Measurements from ENCODE around the gene PLXNA4.

The PLXNA4 gene

DNA sequence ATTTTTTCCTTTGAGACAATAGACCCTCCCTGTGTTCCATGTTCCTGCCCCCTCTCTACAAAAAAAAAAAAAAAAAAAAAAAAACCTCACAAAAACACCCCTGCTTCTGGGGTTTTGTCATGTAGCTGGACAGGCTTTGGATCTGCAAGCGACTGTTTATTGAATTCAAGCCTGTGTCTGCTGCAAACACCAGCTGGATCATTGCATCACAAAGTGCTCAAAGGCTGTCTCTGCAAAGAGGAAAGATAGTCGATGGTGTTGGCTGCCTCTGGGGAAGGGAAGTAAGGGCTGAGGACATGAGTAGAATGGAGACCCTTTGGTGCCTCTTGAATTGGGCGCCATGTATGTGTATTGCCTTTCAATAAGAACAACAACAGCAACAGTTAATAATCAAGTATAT lies 471.2 kb downstream of the PLXNA4 start:
- H3K79me2 ChIP-seq (ENCODE audit: control insufficient read depth, low read length): no peaks in the 10 kb centered on the region
- no peaks in the 10 kb centered on the region for H3K36me3 ChIP-seq (ENCODE audit: control insufficient read depth, low read length)
- H3K27ac ChIP-seq (ENCODE audit: low read depth, low read length): no peak overlapping the region
- H3K9me2 ChIP-seq (replicated peaks; ENCODE audit: control insufficient read depth, low read length): no peaks in the 10 kb centered on the region
- no peaks in the 10 kb centered on the region for H4K20me1 ChIP-seq (ENCODE audit: control insufficient read depth, insufficient read depth, low read depth, low read length)
- no peaks in the 10 kb centered on the region for H3K27me3 ChIP-seq (ENCODE audit: control insufficient read depth, low read length)
- H3K4me1 ChIP-seq (ENCODE audit: control insufficient read depth, low read length): no peaks in the 10 kb centered on the region
- H3K4me3 ChIP-seq (ENCODE audit: low read length): no peak overlapping the region
- H3K4me2 ChIP-seq (ENCODE audit: low read length): no peak overlapping the region
- no peaks in the 10 kb centered on the region for H3F3A ChIP-seq (ENCODE audit: control insufficient read depth, insufficient read depth)
- TF ChIP-seq, protein P1, sequence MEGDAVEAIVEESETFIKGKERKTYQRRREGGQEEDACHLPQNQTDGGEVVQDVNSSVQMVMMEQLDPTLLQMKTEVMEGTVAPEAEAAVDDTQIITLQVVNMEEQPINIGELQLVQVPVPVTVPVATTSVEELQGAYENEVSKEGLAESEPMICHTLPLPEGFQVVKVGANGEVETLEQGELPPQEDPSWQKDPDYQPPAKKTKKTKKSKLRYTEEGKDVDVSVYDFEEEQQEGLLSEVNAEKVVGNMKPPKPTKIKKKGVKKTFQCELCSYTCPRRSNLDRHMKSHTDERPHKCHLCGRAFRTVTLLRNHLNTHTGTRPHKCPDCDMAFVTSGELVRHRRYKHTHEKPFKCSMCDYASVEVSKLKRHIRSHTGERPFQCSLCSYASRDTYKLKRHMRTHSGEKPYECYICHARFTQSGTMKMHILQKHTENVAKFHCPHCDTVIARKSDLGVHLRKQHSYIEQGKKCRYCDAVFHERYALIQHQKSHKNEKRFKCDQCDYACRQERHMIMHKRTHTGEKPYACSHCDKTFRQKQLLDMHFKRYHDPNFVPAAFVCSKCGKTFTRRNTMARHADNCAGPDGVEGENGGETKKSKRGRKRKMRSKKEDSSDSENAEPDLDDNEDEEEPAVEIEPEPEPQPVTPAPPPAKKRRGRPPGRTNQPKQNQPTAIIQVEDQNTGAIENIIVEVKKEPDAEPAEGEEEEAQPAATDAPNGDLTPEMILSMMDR (IDR thresholded peaks at IDR 0.05; ENCODE audit: low read depth, low read length, poor library complexity, severe bottlenecking): no peak
- no peak for TF ChIP-seq EZH2phosphoT487 (IDR thresholded peaks at IDR 0.05; ENCODE audit: borderline replicate concordance, low read length)
- no peaks in the 10 kb centered on the region for H3K9me3 ChIP-seq (ENCODE audit: control insufficient read depth, insufficient read depth, low read length)

DNA sequence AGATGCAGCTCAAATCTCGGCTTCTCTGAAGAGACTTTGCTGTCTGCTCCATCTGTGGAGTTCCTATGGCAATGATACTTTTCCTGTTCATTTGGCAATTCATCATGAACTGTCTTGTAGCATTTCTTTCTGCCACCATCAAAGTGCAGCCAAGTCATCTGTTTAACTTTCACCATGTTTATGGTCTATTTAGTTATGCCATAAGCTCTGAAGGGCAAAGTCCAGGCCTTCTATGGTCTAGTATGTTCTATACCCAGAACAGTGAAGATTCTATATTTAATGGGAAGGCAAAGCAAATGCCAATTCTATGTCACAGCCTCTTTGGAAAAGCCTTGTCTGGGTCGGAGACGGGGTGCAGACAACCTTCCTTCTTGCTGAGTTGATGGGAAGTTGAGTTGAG lies 472.6 kb downstream of the PLXNA4 start:
- Histone ChIP-seq H3K27ac (ENCODE audit: low read depth, low read length) (no peak overlapping the region), H3K27me3 (ENCODE audit: control insufficient read depth, low read length) (no peaks in the 10 kb centered on the region), H3K9me3 (ENCODE audit: control insufficient read depth, insufficient read depth, low read length) (no peaks in the 10 kb centered on the region), H3F3A (ENCODE audit: control insufficient read depth, insufficient read depth) (no peaks in the 10 kb centered on the region), H3K4me2 (ENCODE audit: low read length) (no peak overlapping the region), H3K4me1 (ENCODE audit: control insufficient read depth, low read length) (no peaks in the 10 kb centered on the region), H3K36me3 (ENCODE audit: control insufficient read depth, low read length) (no peaks in the 10 kb centered on the region), H3K79me2 (ENCODE audit: control insufficient read depth, low read length) (no peaks in the 10 kb centered on the region), H3K4me3 (ENCODE audit: low read length) (no peak overlapping the region), H3K9me2 (replicated peaks; ENCODE audit: control insufficient read depth, low read length) (no peaks in the 10 kb centered on the region), H4K20me1 (ENCODE audit: control insufficient read depth, insufficient read depth, low read depth, low read length) (no peaks in the 10 kb centered on the region)
- TF ChIP-seq EZH2phosphoT487 (IDR thresholded peaks at IDR 0.05; ENCODE audit: borderline replicate concordance, low read length): no peak
- TF ChIP-seq, protein P1 (IDR thresholded peaks at IDR 0.05; ENCODE audit: low read depth, low read length, poor library complexity, severe bottlenecking): no peak

DNA sequence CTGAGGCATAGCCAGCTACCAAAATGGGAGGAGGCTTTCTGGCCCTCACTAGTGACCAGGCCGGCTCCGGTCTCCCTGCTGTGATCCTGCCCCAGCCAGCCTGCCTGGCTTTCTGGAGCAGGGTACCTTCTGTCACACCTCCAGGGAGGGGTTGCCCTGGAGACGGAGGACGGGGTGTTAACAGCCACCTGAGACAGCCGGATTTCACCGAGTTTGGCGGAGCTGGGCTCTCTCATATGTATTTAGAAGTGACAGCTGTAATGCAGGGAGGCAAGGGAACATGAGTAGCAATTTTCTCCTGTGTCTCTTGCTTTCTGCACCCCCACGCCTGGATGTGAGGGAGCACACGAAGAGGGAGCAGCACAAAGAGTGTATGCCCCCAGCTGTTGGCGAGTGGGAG lies 473.3 kb downstream of the PLXNA4 start:
- no peaks in the 10 kb centered on the region for H3K9me3 ChIP-seq (ENCODE audit: control insufficient read depth, insufficient read depth, low read length)
- H3K27ac ChIP-seq (ENCODE audit: low read depth, low read length): no peak overlapping the region
- TF ChIP-seq, protein P1 (IDR thresholded peaks at IDR 0.05; ENCODE audit: low read depth, low read length, poor library complexity, severe bottlenecking): no peak
- TF ChIP-seq EZH2phosphoT487 (IDR thresholded peaks at IDR 0.05; ENCODE audit: borderline replicate concordance, low read length): no peak
- no peaks in the 10 kb centered on the region for H3K9me2 ChIP-seq (replicated peaks; ENCODE audit: control insufficient read depth, low read length)
- H3K4me1 ChIP-seq (ENCODE audit: control insufficient read depth, low read length): no peaks in the 10 kb centered on the region
- no peak overlapping the region for H3K4me3 ChIP-seq (ENCODE audit: low read length)
- no peaks in the 10 kb centered on the region for H3K79me2 ChIP-seq (ENCODE audit: control insufficient read depth, low read length)
- no peaks in the 10 kb centered on the region for H3F3A ChIP-seq (ENCODE audit: control insufficient read depth, insufficient read depth)
- no peak overlapping the region for H3K4me2 ChIP-seq (ENCODE audit: low read length)
- H3K36me3 ChIP-seq (ENCODE audit: control insufficient read depth, low read length): no peaks in the 10 kb centered on the region
- no peaks in the 10 kb centered on the region; the same call in 1 of the 2 replicates for H3K27me3 ChIP-seq (ENCODE audit: control insufficient read depth, low read length)
- H4K20me1 ChIP-seq (ENCODE audit: control insufficient read depth, insufficient read depth, low read depth, low read length): no peaks in the 10 kb centered on the region

DNA sequence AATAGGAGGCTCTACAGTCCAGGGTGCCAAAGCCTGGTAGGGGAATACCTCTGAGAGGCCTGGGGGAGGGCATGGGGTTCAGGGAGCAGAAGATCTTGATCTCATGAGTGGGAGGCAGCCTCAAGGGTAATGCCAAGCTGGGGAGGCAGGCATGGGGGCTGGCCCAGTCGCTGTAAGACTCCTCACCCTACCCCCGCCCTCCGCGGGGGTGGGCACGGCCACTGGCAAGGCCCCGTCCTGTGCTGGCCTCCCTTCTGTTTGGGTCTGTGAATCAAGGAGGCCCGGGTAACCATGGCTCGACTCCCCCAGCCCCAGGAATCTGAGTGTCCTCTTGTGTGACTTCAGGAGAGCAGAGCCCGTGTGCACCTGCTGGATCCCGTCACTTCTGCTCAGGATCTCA lies 473.9 kb downstream of the PLXNA4 start:
- no peaks in the 10 kb centered on the region for H4K20me1 ChIP-seq (ENCODE audit: control insufficient read depth, insufficient read depth, low read depth, low read length)
- H3K4me2 ChIP-seq (ENCODE audit: low read length): no peak overlapping the region
- H3F3A ChIP-seq (ENCODE audit: control insufficient read depth, insufficient read depth): no peaks in the 10 kb centered on the region
- TF ChIP-seq, protein P1 (IDR thresholded peaks at IDR 0.05; ENCODE audit: low read depth, low read length, poor library complexity, severe bottlenecking): no peak
- TF ChIP-seq EZH2phosphoT487 (IDR thresholded peaks at IDR 0.05; ENCODE audit: borderline replicate concordance, low read length): no peak
- no peaks in the 10 kb centered on the region; the same call in 1 of the 2 replicates for H3K27me3 ChIP-seq (ENCODE audit: control insufficient read depth, low read length)
- no peaks in the 10 kb centered on the region for H3K36me3 ChIP-seq (ENCODE audit: control insufficient read depth, low read length)
- no peak overlapping the region for H3K4me3 ChIP-seq (ENCODE audit: low read length)
- no peaks in the 10 kb centered on the region for H3K79me2 ChIP-seq (ENCODE audit: control insufficient read depth, low read length)
- no peaks in the 10 kb centered on the region for H3K4me1 ChIP-seq (ENCODE audit: control insufficient read depth, low read length)
- no peaks in the 10 kb centered on the region for H3K9me3 ChIP-seq (ENCODE audit: control insufficient read depth, insufficient read depth, low read length)
- no peaks in the 10 kb centered on the region for H3K9me2 ChIP-seq (replicated peaks; ENCODE audit: control insufficient read depth, low read length)
- H3K27ac ChIP-seq (ENCODE audit: low read depth, low read length): no peak overlapping the region

Measured in DOHH2 (cell line).